Activated CD4-positive, alpha-beta T cell treated with anti-CD3 and anti-CD28 coated beads for 36 hours (primary cell): ENCODE results near the gene RABIF. TPM values are rescaled to one million over a fixed set of nuclear protein-coding genes. Genes with fewer than 3 reads are reported as not detected.
"Not testable (repeated sequence)": the region's sequence is repeated elsewhere in the genome, so short reads cannot be mapped to it uniquely, and the experiment has no call there.

ENCODE experiments used
- ATAC-seq: fragments of 200-7000 bp; cut with Tn5 transposase; one replicate; pipeline ENCODE4 v1.10.0; 2021; ENCODE audit warnings: mild to moderate bottlenecking, moderate library complexity
- CTCF ChIA-PET: fragments of 350-600 bp; sonication (Branson Sonifier 250); formaldehyde crosslinking; loops from one replicate; lab custom pipeline; 2021; ENCODE audit warnings: antibody characterized with exemption; lab: Charles Lee
- POLR2A ChIA-PET: fragments of 350-600 bp; sonication (Branson Sonifier 250); formaldehyde crosslinking; loops from one replicate; lab custom pipeline; 2021; ENCODE audit warnings: antibody characterized with exemption, inconsistent platforms; lab: Charles Lee
- DNase-seq: peaks from one replicate; pipeline ENCODE4 v3.0.0-alpha.2; 2020
- H3K27ac Mint-ChIP-seq: one replicate; pipeline ENCODE4 v1.8.0; 2021; ENCODE audit warnings: mixed read lengths
- H3K27me3 Mint-ChIP-seq: one replicate; pipeline ENCODE4 v1.8.0; 2021; ENCODE audit warnings: mixed read lengths
- H3K36me3 Mint-ChIP-seq: one replicate; pipeline ENCODE4 v1.8.0; 2021; ENCODE audit warnings: low read depth, mixed read lengths
- H3K4me1 Mint-ChIP-seq: one replicate; pipeline ENCODE4 v1.8.0; 2021; ENCODE audit warnings: mixed read lengths
- H3K4me3 Mint-ChIP-seq: one replicate; pipeline ENCODE4 v1.8.0; 2021; ENCODE audit warnings: mild to moderate bottlenecking, moderate library complexity, mixed read lengths
- H3K9me3 Mint-ChIP-seq: one replicate; pipeline ENCODE4 v1.8.0; 2021; ENCODE audit warnings: low read depth, mixed read lengths
- intact Hi-C, 2 experiments: fragments of 100-400 bp; cut with DNase I in 1 of 2; cut with micrococcal nuclease in 1 of 2; formaldehyde crosslinking; loops; one replicate each; pipeline versions ENCODE4 v1.14.2 to v1.15.1; 2022 to 2024; cut with DNase I, micrococcal nuclease
- total RNA-seq, 2 experiments: library from RNA; stranded (reverse); gene quantifications; one replicate each; pipeline ENCODE4 v1.2.3, GENCODE V29; 2021

Gene RABIF
- total RNA-seq, 2 experiments from 2014 or later, result 6.8 to 7.4 TPM

DNA sequence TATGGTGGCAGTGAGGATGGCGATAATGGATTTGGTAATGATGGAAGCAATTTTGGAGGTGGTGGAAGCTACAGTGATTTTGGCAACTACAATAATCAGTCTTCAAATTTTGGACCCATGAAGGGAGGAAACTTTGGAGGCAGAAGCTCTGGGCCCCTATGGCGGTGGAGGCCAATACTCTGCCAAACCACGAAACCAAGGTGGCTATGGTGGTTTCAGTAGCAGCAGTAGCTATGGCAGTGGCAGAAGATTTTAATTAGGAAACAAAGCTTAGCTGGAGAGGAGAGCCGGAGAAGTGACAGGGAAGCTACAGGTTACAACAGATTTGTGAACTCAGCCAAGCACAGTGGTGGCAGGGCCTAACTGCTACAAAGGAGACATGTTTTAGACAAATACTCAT lies 23.5 kb upstream of the RABIF start:
- intact Hi-C loops, result not testable (repeated sequence)

DNA sequence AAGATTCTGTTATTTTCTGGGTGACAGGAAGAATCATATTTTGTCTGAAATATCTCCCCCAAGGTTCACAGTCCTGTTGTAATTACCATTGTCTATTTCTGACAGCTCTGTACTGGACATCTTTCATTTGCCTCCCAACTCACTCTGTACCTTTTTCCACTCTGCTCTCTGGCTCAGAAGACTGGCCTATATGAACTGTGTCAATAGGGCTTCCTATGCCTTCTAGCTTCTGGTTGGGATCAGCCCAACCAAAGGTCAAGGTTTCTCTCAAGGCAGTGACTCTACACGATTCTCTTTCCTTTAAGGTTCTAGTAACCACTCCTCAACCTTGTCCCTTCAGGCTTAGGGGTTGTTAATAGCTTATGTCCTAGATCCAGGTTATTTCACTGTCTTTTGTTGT lies 20.5 kb upstream of the RABIF start:
- intact Hi-C loops, result no loop called here
- no peak overlapping the region for H3K4me3 Mint-ChIP-seq
- ChIA-PET CTCF (interaction anchor here (0.7 to 1.0 kb wide), 2 partner anchors 13 to 36 kb away, joined by 3 read pairs; no protein-coding TSS in a partner anchor), POLR2A (no interaction called here)
- peaks cover 34% of the 10 kb centered on the region for H3K36me3 Mint-ChIP-seq
- H3K27ac Mint-ChIP-seq, result no peak overlapping the region
- DNase-seq (no peak), ATAC-seq (no peak)
- peaks cover 2% of the 10 kb centered on the region for H3K4me1 Mint-ChIP-seq
- H3K9me3 Mint-ChIP-seq, result no peaks in the 10 kb centered on the region
- no peaks in the 10 kb centered on the region for H3K27me3 Mint-ChIP-seq

More for the DNA sequence above, 23.5 kb upstream of the RABIF start:
- H3K9me3 Mint-ChIP-seq, CTCF ChIA-PET, DNase-seq, POLR2A ChIA-PET, H3K4me3 Mint-ChIP-seq, H3K27ac Mint-ChIP-seq, ATAC-seq, H3K4me1 Mint-ChIP-seq, H3K27me3 Mint-ChIP-seq: not testable (repeated sequence)
- H3K36me3 Mint-ChIP-seq, result peaks cover 40% of the 10 kb centered on the region

DNA sequence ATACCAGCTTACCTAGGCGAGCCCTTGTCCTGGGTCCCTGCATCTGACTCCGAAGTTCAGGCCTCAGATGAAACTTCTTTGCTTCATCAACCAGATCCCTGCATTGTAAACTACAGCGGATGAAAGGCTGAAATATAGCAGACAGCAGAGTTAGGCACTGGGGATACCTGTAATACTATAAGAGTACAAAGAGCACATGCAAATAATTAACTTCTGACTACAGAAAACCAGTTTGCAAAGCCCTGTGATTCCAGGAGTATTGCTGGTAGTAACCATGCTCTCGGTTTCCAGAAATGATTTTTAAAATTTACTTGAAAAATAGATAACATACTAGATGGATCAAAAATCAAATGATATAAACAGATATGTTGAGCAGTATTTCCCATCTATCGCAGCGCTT lies 20.0 kb upstream of the RABIF start:
- ATAC-seq (no peak), DNase-seq (no peak)
- H3K27me3 Mint-ChIP-seq, result no peaks in the 10 kb centered on the region
- ChIA-PET POLR2A (no interaction called here), CTCF (no interaction called here)
- no peaks in the 10 kb centered on the region for H3K9me3 Mint-ChIP-seq
- H3K4me3 Mint-ChIP-seq, result no peak overlapping the region
- intact Hi-C loops, result no loop called here
- H3K36me3 Mint-ChIP-seq, result peaks cover 35% of the 10 kb centered on the region
- peaks cover 2% of the 10 kb centered on the region for H3K4me1 Mint-ChIP-seq
- no peak overlapping the region for H3K27ac Mint-ChIP-seq

DNA sequence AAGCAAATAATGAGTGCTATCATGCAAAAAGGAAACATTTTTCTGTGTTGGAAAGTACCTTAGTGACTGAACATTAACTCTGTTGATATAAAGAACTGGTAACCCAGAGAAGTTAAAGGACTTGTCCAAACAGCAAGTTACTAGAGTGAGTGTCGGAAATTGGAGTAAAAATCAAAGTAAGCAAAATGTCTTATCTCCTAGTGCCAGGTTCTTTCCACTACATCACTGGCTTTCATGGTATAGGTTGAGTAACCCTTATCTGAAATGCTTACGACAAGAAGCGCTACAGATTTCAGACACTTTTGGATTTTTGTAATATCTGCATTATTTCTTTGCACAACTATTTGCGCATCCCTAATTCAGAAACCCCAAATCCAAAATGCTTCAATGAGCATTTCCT lies 16.4 kb upstream of the RABIF start:
- ChIA-PET CTCF (interaction anchor here (0.7 kb wide), 1 partner anchor 1011 kb away, joined by 3 read pairs; no protein-coding TSS in a partner anchor), POLR2A (no interaction called here)
- intact Hi-C loops, result no loop called here
- H3K9me3 Mint-ChIP-seq, result no peaks in the 10 kb centered on the region
- H3K27ac Mint-ChIP-seq, result no peak overlapping the region
- ATAC-seq (no peak), DNase-seq (no peak)
- peaks cover 25% of the 10 kb centered on the region for H3K36me3 Mint-ChIP-seq
- H3K4me3 Mint-ChIP-seq, result no peak overlapping the region
- H3K4me1 Mint-ChIP-seq, result no peaks in the 10 kb centered on the region
- H3K27me3 Mint-ChIP-seq, result no peaks in the 10 kb centered on the region

DNA sequence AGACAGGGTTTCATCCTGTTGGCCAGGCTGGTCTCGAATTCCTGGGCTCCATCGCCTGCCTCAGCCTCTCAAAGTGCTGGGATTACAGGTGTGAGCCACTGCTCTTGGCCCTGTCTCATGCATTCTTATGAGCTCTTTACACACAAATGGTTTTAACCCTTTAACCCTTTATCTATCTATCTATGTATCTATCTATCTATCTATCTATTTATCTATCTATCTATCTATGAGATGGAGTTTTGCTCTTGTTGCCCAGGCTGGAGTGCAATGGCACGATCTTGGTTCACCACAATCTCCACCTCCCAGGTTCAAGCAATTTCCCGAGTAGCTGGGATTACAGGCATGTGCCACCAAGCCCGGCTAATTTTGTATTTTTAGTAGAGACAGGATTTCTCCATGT lies 14.9 kb upstream of the RABIF start:
- H3K36me3 Mint-ChIP-seq, result peaks cover 21% of the 10 kb centered on the region
- ATAC-seq, H3K4me3 Mint-ChIP-seq, intact Hi-C loops, H3K4me1 Mint-ChIP-seq, DNase-seq, POLR2A ChIA-PET, H3K27me3 Mint-ChIP-seq, H3K9me3 Mint-ChIP-seq, H3K27ac Mint-ChIP-seq: not testable (repeated sequence)
- CTCF ChIA-PET, result interaction anchor here (0.6 to 1.2 kb wide), 5 partner anchors 14 to 136 kb away, joined by 3 to 5 read pairs (median 3); no protein-coding TSS in a partner anchor

DNA sequence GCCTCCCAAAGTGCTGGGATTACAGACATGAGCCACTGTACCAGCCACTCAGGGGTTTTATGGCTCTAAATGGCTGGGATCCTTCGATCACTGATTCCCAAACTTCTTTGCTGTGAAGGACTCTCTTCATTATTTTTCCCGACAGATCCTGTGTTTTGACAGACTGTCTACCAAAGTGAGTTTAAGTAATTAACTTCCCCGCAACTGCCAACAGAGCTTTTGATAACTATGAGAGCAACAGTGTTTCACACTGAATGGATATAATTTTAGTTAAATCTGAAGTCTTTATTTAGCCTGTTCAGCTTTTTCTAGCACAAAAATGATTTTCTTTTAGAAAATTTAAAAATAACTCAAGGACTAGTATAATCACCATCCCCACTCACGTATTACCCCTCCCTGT lies 12.6 kb upstream of the RABIF start:
- Mint-ChIP-seq H3K27ac (no peak overlapping the region), H3K4me3 (no peak overlapping the region), H3K9me3 (no peaks in the 10 kb centered on the region), H3K4me1 (no peaks in the 10 kb centered on the region), H3K27me3 (no peaks in the 10 kb centered on the region), H3K36me3 (peaks cover 28% of the 10 kb centered on the region)
- intact Hi-C loops, result no loop called here
- POLR2A ChIA-PET, result no interaction called here
- ATAC-seq, result no peak
- CTCF ChIA-PET, result no interaction called here
- DNase-seq, result no peak

DNA sequence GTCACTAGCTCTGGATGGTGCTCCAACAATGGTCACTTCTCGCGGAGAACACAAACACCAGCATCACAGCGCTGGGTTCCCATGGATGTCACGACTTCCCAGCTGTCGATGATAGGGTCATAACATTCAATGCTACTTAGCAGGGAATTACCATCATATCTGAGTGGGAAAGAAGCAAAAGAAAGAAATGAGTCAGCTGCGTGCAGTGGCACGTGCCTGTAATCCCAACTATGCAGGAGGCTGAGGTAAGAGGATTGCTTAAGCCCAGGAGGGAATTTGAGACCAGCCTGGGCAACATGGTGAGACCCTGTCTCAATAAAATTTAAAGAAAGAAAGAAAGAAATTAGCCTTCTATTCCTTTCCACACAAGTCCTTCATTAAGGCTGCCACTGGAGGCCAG lies 3.6 kb upstream of the RABIF start:
- Mint-ChIP-seq H3K36me3 (peaks cover 21% of the 10 kb centered on the region), H3K9me3 (no peaks in the 10 kb centered on the region), H3K27me3 (no peaks in the 10 kb centered on the region), H3K4me3 (no peak overlapping the region), H3K27ac (no peak overlapping the region), H3K4me1 (peaks cover 12% of the 10 kb centered on the region)
- ChIA-PET CTCF (interaction anchor here (0.7 kb wide), 1 partner anchor 317 kb away, joined by 3 read pairs; no protein-coding TSS in a partner anchor), POLR2A (no interaction called here)
- ATAC-seq (no peak), DNase-seq (no peak)
- intact Hi-C loops, result no loop called here

DNA sequence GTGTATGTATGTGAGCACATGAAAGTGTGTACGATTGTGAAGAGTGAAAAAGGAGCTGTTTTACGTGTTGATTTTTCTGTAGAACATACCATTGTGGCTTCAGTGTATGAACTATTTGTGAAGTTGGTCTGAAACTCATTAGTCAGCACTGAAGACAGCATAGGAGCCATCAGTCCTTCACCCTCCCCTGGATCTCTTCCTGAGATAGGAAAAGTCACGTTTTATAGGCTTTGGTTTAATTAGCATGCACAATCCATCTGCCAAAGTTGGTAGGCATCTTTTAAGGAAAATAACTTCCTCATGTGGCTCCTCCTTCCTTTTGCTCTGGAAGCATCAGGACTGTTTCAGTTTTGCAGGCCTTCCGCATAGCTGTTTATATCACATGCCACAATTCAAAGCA lies 1.4 kb upstream of the RABIF start:
- intact Hi-C loops, result no loop called here
- peaks cover 14% of the 10 kb centered on the region for H3K4me1 Mint-ChIP-seq
- DNase-seq (no peak), ATAC-seq (no peak)
- H3K36me3 Mint-ChIP-seq, result peaks cover 12% of the 10 kb centered on the region
- no peak overlapping the region for H3K4me3 Mint-ChIP-seq
- H3K27me3 Mint-ChIP-seq, result no peaks in the 10 kb centered on the region
- CTCF ChIA-PET, result interaction anchor here (0.6 to 1.3 kb wide), 5 partner anchors 13 to 546 kb away, joined by 3 to 5 read pairs (median 3); no protein-coding TSS in a partner anchor
- POLR2A ChIA-PET, result no interaction called here
- H3K9me3 Mint-ChIP-seq, result no peaks in the 10 kb centered on the region
- H3K27ac Mint-ChIP-seq, result no peak overlapping the region

DNA sequence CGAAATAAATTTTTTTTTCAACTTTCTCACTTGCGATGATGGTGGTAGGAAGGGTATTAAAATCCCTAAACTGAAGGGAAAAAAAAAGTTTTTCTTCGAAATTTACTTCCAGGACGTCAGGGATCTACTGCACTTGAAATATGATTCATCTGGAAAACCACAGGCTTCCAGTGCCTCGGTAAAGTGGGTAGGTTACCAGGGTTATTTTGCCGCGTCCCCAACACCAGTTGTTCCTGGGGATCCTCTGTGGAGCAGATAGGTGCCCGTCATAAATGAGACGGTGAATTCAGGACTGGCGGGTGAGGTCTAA lies 773 bp downstream of the RABIF start:
- peaks cover 3% of the 10 kb centered on the region for H3K36me3 Mint-ChIP-seq
- intact Hi-C loops, result loop anchor here (1.0 to 5.0 kb wide), 9 partner anchors 70 to 973 kb away; partner anchors contain the start of genes ADIPOR1 (in 2 of the 2), SNRPE (in 1 of the 2), TIMM17A (in 1 of the 2) and TMEM183A (in 1 of the 2)
- no peaks in the 10 kb centered on the region for H3K27me3 Mint-ChIP-seq
- no peak for ATAC-seq
- H3K27ac Mint-ChIP-seq, result peak overlapping the region; percentile 90
- peak overlapping the region; percentile 91 for H3K4me3 Mint-ChIP-seq
- no peaks in the 10 kb centered on the region for H3K9me3 Mint-ChIP-seq
- POLR2A ChIA-PET, result interaction anchor here (1.0 to 1.2 kb wide), 2 partner anchors 119 to 546 kb away, joined by 3 to 4 read pairs; partner anchors contain the start of genes TMEM183A and UBE2T
- CTCF ChIA-PET, result interaction anchor here (1.2 kb wide), 1 partner anchor 80 kb away, joined by 8 read pairs; no protein-coding TSS in a partner anchor
- no peak for DNase-seq
- peaks cover 15% of the 10 kb centered on the region for H3K4me1 Mint-ChIP-seq

DNA sequence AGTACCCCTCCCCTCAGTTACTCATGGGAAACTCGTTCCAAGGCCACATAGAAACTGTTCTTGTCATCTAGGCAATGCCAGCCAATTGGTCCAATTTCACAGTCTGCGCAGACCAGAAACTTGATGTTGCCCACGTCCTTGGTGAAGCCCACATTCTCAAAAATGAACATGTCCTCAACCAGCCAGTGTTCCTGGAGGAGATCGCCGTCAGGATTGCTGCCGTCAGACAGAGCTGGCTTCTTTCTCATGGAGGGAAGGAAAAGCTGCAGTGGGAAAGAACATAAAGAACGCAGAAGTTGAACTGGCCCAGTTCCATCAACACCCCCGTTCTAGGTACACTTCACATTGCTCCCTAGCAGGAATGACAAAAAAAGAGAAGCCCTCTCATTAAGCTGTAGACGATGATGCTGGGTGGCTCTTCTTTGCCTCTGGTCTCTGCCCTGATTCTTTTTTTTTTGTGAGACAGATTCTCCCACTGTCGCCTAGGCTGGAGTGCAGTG lies 7.9 kb downstream of the RABIF start:
- CTCF ChIA-PET, result interaction anchor here (0.9 to 1.3 kb wide), 2 partner anchors 126 to 158 kb away, joined by 3 to 6 read pairs; partner anchors contain the start of gene TMEM183A
- DNase-seq (no peak), ATAC-seq (no peak)
- Mint-ChIP-seq H3K27me3 (no peaks in the 10 kb centered on the region), H3K27ac (no peak overlapping the region), H3K4me3 (no peak overlapping the region), H3K4me1 (peaks cover 1% of the 10 kb centered on the region), H3K9me3 (no peaks in the 10 kb centered on the region), H3K36me3 (peaks cover 9% of the 10 kb centered on the region)
- POLR2A ChIA-PET, result interaction anchor here (0.6 kb wide), 1 partner anchor 10 kb away, joined by 3 read pairs; no protein-coding TSS in a partner anchor
- intact Hi-C loops, result no loop called here

DNA sequence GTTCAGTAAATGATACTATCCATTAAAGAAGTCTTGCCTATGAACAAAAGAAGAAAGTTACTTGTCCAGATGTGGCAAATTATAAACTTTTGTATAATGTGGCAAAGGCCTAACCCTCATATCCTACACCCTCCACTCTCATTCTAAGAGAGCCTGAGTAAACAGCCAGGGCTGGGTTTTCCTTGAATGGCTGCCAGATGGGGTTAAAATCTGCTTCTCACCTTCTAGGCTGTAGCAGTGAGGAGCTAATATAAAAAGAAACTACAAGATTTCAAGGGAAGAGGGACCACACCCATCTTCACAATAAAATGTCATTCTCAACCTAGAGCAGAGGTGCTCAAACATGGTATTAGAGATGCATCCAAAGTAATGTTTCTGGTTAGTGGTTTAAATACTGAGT lies 8.9 kb downstream of the RABIF start:
- intact Hi-C loops, result no loop called here
- H3K9me3 Mint-ChIP-seq, result no peaks in the 10 kb centered on the region
- H3K27ac Mint-ChIP-seq, result no peak overlapping the region
- no peaks in the 10 kb centered on the region for H3K27me3 Mint-ChIP-seq
- POLR2A ChIA-PET, result no interaction called here
- H3K36me3 Mint-ChIP-seq, result peaks cover 9% of the 10 kb centered on the region
- DNase-seq (no peak), ATAC-seq (no peak)
- H3K4me3 Mint-ChIP-seq, result no peak overlapping the region
- CTCF ChIA-PET, result no interaction called here
- peaks cover 1% of the 10 kb centered on the region for H3K4me1 Mint-ChIP-seq

DNA sequence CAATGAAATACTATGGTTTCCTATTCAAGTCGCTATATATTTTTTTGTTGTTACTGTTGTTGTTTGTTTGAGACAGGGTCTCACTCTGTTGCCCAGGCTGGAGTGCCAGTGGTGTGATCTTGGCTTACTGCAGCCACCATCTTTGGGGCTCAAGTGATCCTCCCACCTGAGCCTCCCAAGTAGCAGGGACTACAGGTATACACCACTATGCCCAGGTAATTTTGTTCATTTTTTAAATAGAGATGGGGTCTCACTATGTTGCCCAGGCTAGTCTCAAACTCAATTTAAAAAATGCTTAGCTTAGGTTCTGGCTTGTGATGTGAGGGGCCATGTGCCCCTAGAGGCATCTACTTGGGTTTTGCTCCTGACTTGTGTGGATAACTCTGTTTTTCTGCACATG lies 9.8 kb downstream of the RABIF start:
- DNase-seq (no peak), ATAC-seq (no peak)
- Mint-ChIP-seq H3K4me3 (no peak overlapping the region), H3K4me1 (no peaks in the 10 kb centered on the region), H3K9me3 (no peaks in the 10 kb centered on the region), H3K27me3 (no peaks in the 10 kb centered on the region), H3K36me3 (peaks cover 9% of the 10 kb centered on the region), H3K27ac (no peak overlapping the region)
- intact Hi-C loops, result no loop called here
- POLR2A ChIA-PET, result no interaction called here
- CTCF ChIA-PET, result interaction anchor here (0.7 to 1.3 kb wide), 2 partner anchors 100 to 137 kb away, joined by 3 read pairs; no protein-coding TSS in a partner anchor
